ENCODE measurements around the gene IFT122.

DNA sequence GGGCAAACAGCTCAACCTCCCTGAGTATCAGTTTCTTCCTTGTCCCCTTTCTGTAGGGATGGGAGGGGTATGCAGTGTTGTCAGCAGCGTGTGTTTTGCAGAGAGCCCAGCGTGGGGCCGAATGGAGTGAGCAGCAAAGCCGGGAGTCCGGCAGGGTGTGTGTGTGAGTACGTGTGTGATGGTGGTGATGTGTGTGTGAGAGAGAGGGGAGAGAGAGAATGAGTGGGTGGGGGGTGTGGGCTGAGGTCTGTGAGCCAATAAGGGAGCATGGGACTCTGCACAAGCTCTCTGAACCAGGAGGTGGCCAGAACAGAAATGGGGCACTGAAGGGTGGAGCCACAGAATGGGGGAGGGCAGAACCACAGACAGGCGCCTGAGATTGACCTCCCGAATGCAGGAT is 43.8 kb downstream of the IFT122 start:
- TF ChIP-seq, protein P1, sequence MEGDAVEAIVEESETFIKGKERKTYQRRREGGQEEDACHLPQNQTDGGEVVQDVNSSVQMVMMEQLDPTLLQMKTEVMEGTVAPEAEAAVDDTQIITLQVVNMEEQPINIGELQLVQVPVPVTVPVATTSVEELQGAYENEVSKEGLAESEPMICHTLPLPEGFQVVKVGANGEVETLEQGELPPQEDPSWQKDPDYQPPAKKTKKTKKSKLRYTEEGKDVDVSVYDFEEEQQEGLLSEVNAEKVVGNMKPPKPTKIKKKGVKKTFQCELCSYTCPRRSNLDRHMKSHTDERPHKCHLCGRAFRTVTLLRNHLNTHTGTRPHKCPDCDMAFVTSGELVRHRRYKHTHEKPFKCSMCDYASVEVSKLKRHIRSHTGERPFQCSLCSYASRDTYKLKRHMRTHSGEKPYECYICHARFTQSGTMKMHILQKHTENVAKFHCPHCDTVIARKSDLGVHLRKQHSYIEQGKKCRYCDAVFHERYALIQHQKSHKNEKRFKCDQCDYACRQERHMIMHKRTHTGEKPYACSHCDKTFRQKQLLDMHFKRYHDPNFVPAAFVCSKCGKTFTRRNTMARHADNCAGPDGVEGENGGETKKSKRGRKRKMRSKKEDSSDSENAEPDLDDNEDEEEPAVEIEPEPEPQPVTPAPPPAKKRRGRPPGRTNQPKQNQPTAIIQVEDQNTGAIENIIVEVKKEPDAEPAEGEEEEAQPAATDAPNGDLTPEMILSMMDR (IDR thresholded peaks at IDR 0.05; ENCODE audit: insufficient read depth, low read depth, low read length) = no peak
- no peak for TF ChIP-seq EZH2 (IDR thresholded peaks at IDR 0.05; ENCODE audit: insufficient read depth, low read length)
